NB4 (cell line): Measurements from ENCODE around the gene CLPX.

Experiments
- DNase-seq: peaks from one replicate; pipeline ENCODE4 v3.0.0; 2010; ENCODE audit warnings: low read depth
- H3K4me3 ChIP-seq: one replicate; pipeline ENCODE4 v1.5.1; 2011; ENCODE audit warnings: mild to moderate bottlenecking, low read depth, low read length, moderate library complexity
- CTCF ChIP-seq: IDR thresholded peaks from one replicate; pipeline ENCODE4 v1.5.1; 2012; ENCODE audit warnings: low read depth, low read length
- MAX ChIP-seq: IDR thresholded peaks from 2 replicates; pipeline ENCODE4 v1.6.1; 2011; ENCODE audit warnings: low read depth, low read length
- MYC ChIP-seq: IDR thresholded peaks from 2 replicates; pipeline ENCODE4 v1.6.1; 2011; ENCODE audit warnings: low read depth, low read length
- POLR2A ChIP-seq: IDR thresholded peaks from 2 replicates; pipeline ENCODE4 v1.6.1; 2011; ENCODE audit warnings: mild to moderate bottlenecking; ENCODE audit not compliant: insufficient read length; ENCODE audit errors: extremely low read depth

Gene CLPX

DNA sequence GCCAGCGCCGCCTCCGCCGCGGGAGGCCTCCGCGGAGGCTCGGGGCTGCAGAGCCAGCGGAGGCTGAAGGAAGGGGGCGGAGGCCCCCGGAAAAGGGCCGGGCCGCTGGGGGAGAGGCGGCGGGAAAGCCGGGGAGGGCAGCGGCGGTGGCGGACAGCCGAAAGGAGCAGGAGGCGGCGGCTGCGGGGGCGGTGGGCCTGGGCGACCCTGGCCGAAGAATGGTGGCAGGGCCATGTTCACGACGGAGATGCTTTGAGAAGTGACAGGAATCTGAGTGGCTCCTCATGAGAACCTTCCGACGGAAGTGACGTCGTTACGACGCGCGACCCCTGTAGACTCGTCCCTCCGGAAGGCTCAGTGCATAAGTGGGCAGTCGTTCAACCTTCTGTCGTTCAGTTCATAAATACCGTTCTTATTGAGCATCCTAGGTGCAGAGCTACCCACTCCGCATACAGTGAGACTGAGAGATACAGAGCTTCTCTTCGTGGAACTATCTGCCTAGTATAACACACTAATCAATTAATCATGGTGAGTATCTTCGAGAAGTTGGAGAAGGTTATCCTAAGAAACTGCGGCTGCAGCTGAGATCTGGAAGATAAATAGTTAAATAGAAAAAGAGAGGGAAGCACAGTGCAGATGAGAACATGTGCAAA, 51.5 kb downstream of the CLPX start, which contains the start of gene PDCD7:
Gene PDCD7, minus strand, starts transcription at position 261 of the 653 bp plus-strand sequence. Its CDS starts 27 bp downstream, at position 234.
- peak; percentile 96 for DNase-seq
- peak; percentile 91 for TF ChIP-seq POLR2A
- no peak for TF ChIP-seq CTCF
- TF ChIP-seq MYC, result peak; percentile 46
- TF ChIP-seq MAX, result peak; percentile 69
- peak within 1 kb of the TSS; percentile 95 for H3K4me3 ChIP-seq

- DNase-seq, result peak; percentile 74
- peak overlapping the region; percentile 95 for H3K4me3 ChIP-seq
- no peak for TF ChIP-seq MAX
- no peak for TF ChIP-seq POLR2A
- TF ChIP-seq MYC, result no peak
- no peak for TF ChIP-seq CTCF
These were observed 52.1 kb downstream of the CLPX start for GRCh38 chr15:65132878-65133547.

GRCh38 chr15:65130941-65131340, 54.2 kb downstream of the CLPX start:
- no peak for TF ChIP-seq CTCF
- no peak for TF ChIP-seq POLR2A
- TF ChIP-seq MAX, result no peak
- no peak for TF ChIP-seq MYC
- no peak overlapping the region for H3K4me3 ChIP-seq
- peak; percentile 12 for DNase-seq

DNA sequence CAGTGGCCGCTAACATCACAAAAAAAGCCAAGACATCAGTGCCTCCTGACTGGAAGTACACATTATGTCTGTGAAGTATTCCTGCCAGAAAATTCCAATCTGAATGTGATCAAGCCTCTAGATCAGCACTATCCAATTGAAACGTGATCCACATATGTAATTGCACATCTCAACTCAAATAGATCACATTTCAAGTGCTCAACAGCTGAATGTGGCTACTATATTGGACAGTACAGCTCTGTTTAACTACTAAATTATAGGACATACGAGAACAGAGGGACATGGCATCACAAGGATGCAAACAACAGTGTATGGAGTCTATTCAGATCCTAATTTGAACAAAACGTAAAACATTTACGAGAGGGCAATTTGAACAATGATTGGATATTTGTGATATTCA, 69.6 kb downstream of the CLPX start:
- no peak overlapping the region for H3K4me3 ChIP-seq
- no peak for TF ChIP-seq MYC
- TF ChIP-seq CTCF, result no peak
- no peak for TF ChIP-seq MAX
- no peak for TF ChIP-seq POLR2A
- no peak for DNase-seq

DNA sequence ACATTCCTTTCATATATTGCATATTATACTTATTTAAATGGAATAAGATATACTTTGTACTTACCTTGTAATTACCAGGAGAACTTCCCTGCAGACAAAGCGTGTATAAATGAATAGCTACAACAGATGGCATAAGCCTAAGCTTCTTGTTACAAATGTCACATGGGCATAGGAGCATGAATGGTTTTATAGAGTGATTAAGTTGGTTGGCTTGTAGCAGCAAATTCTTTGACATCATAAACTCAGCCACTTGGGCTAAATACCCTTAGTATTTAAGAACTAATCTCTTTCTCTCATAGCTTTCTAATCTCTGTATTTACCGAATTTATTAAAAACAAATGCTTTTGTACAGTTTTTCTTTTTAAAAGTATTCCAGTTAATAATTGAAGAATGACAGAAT, 70.1 kb downstream of the CLPX start, which contains the start of gene UBAP1L:
Gene UBAP1L, minus strand, starts transcription at position 115 of the 400 bp plus-strand sequence. CDS start 8,985 bp downstream, outside the sequence.
- DNase-seq, result no peak
- TF ChIP-seq MAX (no peak), CTCF (no peak), POLR2A (no peak), MYC (no peak)
- H3K4me3 ChIP-seq, result no peak within 1 kb of the TSS
